OCI-LY3 (cell line): ENCODE data around the gene GLIS1.

ENCODE experiments used
- EZH2phosphoT487 ChIP-seq: fragments of 200-600 bp; shearing (Covaris generic); IDR thresholded peaks from 2 replicates; pipeline ENCODE4 v1.6.1; 2018; ENCODE audit warnings: antibody characterized with exemption, mixed run types, low read depth
- TF ChIP-seq, protein P1 (sequence below): fragments of 200-600, 300-600 bp; sonication (generic); IDR thresholded peaks from 2 replicates; pipeline ENCODE4 v1.5.1; 2014; ENCODE audit warnings: antibody characterized with exemption, low read length, low read depth

DNA sequence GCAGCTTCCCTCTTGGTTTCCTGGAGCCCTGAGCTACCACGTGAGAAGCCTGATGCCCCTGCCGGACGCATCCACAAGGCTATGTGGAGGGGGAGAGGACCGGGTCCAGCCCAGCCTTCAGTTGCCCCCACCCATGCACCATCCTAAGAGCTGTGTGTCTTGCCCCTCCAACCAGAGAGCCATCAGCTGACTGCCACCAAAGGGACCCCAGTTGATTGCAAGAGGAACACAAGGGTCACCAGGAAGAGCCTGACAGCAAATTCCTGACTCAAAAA, 81.5 kb downstream of the GLIS1 start:
- TF ChIP-seq, protein P1, sequence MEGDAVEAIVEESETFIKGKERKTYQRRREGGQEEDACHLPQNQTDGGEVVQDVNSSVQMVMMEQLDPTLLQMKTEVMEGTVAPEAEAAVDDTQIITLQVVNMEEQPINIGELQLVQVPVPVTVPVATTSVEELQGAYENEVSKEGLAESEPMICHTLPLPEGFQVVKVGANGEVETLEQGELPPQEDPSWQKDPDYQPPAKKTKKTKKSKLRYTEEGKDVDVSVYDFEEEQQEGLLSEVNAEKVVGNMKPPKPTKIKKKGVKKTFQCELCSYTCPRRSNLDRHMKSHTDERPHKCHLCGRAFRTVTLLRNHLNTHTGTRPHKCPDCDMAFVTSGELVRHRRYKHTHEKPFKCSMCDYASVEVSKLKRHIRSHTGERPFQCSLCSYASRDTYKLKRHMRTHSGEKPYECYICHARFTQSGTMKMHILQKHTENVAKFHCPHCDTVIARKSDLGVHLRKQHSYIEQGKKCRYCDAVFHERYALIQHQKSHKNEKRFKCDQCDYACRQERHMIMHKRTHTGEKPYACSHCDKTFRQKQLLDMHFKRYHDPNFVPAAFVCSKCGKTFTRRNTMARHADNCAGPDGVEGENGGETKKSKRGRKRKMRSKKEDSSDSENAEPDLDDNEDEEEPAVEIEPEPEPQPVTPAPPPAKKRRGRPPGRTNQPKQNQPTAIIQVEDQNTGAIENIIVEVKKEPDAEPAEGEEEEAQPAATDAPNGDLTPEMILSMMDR: no peak
- no peak for TF ChIP-seq EZH2phosphoT487
